Stimulated activated CD8-positive, alpha-beta memory T cell treated with anti-CD3 and anti-CD28 coated beads, Interleukin-12 subunit alpha, Interleukin-12 subunit beta, amount 100 ng/mL, for 4 hours (primary cell): ENCODE data around the gene AMY1B.
"Not testable (repeated sequence)": the region's sequence is repeated elsewhere in the genome, so short reads cannot be mapped to it uniquely, and the experiment has no call there.

Experiments
- DNase-seq: peaks from one replicate; pipeline ENCODE4 v3.0.0-alpha.2; 2020; ENCODE audit warnings: low read depth

Gene AMY1B

GRCh38 chr1:103696110-103696509 lies at the start of gene AMY1B:
AMY1B (minus strand) TSS chr1:103696210; CDS start chr1:103695639, 571 bp downstream.
- DNase-seq = not testable (repeated sequence)

- DNase-seq = not testable (repeated sequence)
Observed at GRCh38 chr1:103745040-103745439, 49.0 kb upstream of the AMY1B start.

GRCh38 chr1:103744449-103744848 lies 48.4 kb upstream of the AMY1B start:
- not testable (repeated sequence) for DNase-seq

- not testable (repeated sequence) for DNase-seq
Observed at GRCh38 chr1:103738031-103738430, 42.0 kb upstream of the AMY1B start.

- not testable (repeated sequence) for DNase-seq
Observed at GRCh38 chr1:103735334-103735733, 39.3 kb upstream of the AMY1B start.

GRCh38 chr1:103721473-103721872 lies 25.5 kb upstream of the AMY1B start:
- DNase-seq = not testable (repeated sequence)

GRCh38 chr1:103717404-103717803 lies 21.4 kb upstream of the AMY1B start:
- DNase-seq = not testable (repeated sequence)

GRCh38 chr1:103710381-103710780 lies 14.4 kb upstream of the AMY1B start:
- not testable (repeated sequence) for DNase-seq

- not testable (repeated sequence) for DNase-seq
Observed at GRCh38 chr1:103707670-103708069, 11.7 kb upstream of the AMY1B start.

GRCh38 chr1:103701256-103701655 lies 5.2 kb upstream of the AMY1B start:
- not testable (repeated sequence) for DNase-seq

GRCh38 chr1:103700669-103701068 lies 4.7 kb upstream of the AMY1B start:
- not testable (repeated sequence) for DNase-seq

- not testable (repeated sequence) for DNase-seq
Observed at GRCh38 chr1:103697430-103697829, 1.4 kb upstream of the AMY1B start.

- not testable (repeated sequence) for DNase-seq
Observed at GRCh38 chr1:103676335-103676734, 19.7 kb downstream of the AMY1B start.

- not testable (repeated sequence) for DNase-seq
Observed at GRCh38 chr1:103655460-103655859, 40.5 kb downstream of the AMY1B start, which contains the start of gene AMY1A. AMY1A (plus strand) TSS chr1:103655760; CDS start chr1:103656331, 571 bp downstream.

- DNase-seq = not testable (repeated sequence)
Observed at GRCh38 chr1:103654133-103654532, 41.9 kb downstream of the AMY1B start.

- DNase-seq = not testable (repeated sequence)
Observed at GRCh38 chr1:103650889-103651288, 45.1 kb downstream of the AMY1B start.

GRCh38 chr1:103650305-103650704 lies 45.7 kb downstream of the AMY1B start:
- DNase-seq = not testable (repeated sequence)

GRCh38 chr1:103643908-103644307 lies 52.1 kb downstream of the AMY1B start:
- DNase-seq = not testable (repeated sequence)

- not testable (repeated sequence) for DNase-seq
Observed at GRCh38 chr1:103641194-103641593, 54.8 kb downstream of the AMY1B start.
